Measurements from ENCODE around the gene HNRNPCL1. TPM values are rescaled to one million over a fixed set of nuclear protein-coding genes. Genes with fewer than 3 reads are reported as not detected.
"Not testable (repeated sequence)": the region's sequence is repeated elsewhere in the genome, so short reads cannot be mapped to it uniquely, and the experiment has no call there.

Gene HNRNPCL1
- not detected for polyA plus RNA-seq

GRCh38 chr1:12848620-12849019 lies at the start of gene HNRNPCL1:
Gene HNRNPCL1 (minus strand): TSS chr1:12848720. CDS start chr1:12848289, 431 bp downstream.
- not testable (repeated sequence) for H3K4me1 Mint-ChIP-seq, H3K4me3 Mint-ChIP-seq, H3K36me3 Mint-ChIP-seq

GRCh38 chr1:12898170-12898569 lies 49.6 kb upstream of the HNRNPCL1 start, which contains the start of gene PRAMEF10:
Gene PRAMEF10 (minus strand): TSS chr1:12898270. CDS start chr1:12895847, 2,423 bp downstream.
- not testable (repeated sequence) for H3K36me3 Mint-ChIP-seq, H3K9me3 Mint-ChIP-seq, H3K27ac Mint-ChIP-seq, H3K27me3 Mint-ChIP-seq, H3K4me3 Mint-ChIP-seq, H3K4me1 Mint-ChIP-seq

More at GRCh38 chr1:12848620-12849019, at the start of gene HNRNPCL1:
- not testable (repeated sequence) for H3K9me3 Mint-ChIP-seq, H3K27ac Mint-ChIP-seq, H3K27me3 Mint-ChIP-seq

DNA sequence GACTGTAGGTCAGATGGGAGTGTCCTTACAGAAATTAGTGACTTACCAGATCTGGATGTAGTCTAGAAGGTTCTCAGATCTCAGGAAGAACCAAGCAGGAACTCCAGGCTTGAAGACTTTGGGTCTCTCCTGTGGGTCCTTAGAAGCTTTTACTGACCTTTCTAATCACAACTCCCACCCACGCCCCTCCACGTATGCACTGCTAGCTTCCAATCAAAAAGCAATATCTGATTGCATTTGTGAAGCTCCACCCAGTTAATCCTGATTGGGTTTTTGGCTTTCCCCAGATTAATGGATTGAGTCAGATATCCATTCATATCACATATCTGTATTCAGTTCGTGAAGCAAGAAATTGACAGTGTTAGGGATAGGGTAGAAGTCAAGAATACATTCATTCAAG lies 37.6 kb upstream of the HNRNPCL1 start, which contains the start of gene PRAMEF4:
Gene PRAMEF4, minus strand, starts transcription at position 101 of the 400 bp plus-strand sequence. CDS start 2,807 bp downstream, outside the sequence.
- H3K4me3 Mint-ChIP-seq, H3K36me3 Mint-ChIP-seq: not testable (repeated sequence)

GRCh38 chr1:12878453-12878852 lies 29.9 kb upstream of the HNRNPCL1 start:
- H3K36me3 Mint-ChIP-seq, H3K27ac Mint-ChIP-seq, H3K4me3 Mint-ChIP-seq, H3K4me1 Mint-ChIP-seq, H3K9me3 Mint-ChIP-seq, H3K27me3 Mint-ChIP-seq: not testable (repeated sequence)

More for the DNA sequence above, 37.6 kb upstream of the HNRNPCL1 start, which contains the start of gene PRAMEF4:
- not testable (repeated sequence) for H3K27ac Mint-ChIP-seq, H3K4me1 Mint-ChIP-seq, H3K9me3 Mint-ChIP-seq, H3K27me3 Mint-ChIP-seq

DNA sequence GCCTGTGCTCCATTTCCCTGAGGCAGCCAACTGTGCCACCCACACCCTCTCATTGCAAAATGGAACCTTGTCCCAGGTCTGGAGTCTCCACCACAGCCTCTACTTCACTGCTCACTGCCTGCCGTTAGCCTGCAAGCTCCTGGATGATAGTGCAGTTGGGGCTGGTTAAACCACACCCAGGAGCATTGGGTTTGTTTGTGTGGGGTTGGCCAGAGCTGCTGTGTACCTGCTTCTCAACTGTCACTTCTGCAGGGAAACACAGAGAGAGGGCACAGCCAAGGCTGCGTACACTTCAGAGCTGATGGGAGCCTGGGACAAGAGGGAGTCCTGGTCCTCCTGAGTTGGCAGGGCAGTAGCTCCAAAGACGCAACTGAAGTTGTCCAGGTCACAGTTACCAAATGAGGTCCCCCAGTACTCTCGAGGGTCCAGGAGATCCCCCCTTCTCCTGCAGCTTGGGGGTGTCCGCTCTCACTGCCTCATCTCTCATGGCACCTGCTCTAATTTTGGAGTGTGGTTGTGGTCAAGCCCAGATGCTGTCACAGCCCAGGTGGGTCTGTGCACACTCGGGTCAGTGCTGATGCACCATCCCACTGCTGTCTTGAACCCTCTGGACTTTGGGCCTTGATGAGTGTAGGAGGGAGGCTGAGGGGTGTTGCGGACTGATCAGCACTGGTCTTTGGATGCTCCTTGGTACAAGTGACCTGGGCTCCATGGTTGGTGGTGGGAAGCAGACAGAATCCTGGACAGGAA lies 14.8 kb upstream of the HNRNPCL1 start:
- H3K36me3 Mint-ChIP-seq, H3K9me3 Mint-ChIP-seq, H3K4me3 Mint-ChIP-seq, H3K4me1 Mint-ChIP-seq, H3K27ac Mint-ChIP-seq, H3K27me3 Mint-ChIP-seq: not testable (repeated sequence)

DNA sequence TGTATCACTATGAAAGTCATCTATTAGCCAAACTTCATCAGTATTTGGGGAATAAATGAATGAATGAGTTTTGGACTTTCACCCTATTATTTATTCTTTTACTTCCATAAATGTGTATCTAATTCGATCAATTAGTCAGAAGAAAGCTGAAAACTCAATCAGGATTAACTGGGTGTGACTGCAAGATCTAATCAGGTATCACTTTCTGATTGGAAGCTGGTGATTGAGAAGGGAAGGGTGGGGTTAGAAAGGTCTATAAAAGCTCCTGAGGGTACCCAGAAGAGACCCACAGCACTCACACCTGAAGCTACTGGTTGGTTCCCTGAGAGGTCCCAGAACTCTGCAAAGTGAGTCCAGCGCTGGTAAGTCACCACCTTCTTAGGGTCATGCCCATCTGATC lies 8.3 kb upstream of the HNRNPCL1 start, which contains the start of gene PRAMEF2:
Gene PRAMEF2, plus strand, starts transcription at position 301 of the 400 bp plus-strand sequence. CDS start 1,924 bp downstream, outside the sequence.
- H3K36me3 Mint-ChIP-seq, H3K4me3 Mint-ChIP-seq, H3K27me3 Mint-ChIP-seq, H3K27ac Mint-ChIP-seq, H3K9me3 Mint-ChIP-seq, H3K4me1 Mint-ChIP-seq: not testable (repeated sequence)

DNA sequence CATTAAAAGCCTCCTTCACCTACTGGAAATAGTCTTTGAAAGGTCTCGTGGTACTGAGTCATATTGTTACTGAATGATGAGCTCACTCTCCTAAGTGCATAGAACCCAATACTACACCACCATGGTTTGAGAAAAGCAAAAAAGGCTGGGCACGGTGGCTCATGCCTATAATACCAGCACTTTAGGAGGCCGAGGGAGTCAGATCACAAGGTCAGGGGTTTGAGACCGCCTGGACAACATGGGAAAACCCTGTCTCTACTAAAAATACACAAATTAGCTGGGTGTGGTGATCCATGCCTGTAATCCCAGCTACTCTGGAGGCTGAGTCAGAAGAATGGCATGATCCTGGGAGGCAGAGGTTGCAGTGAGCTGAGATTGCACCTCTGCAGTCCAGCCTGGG lies 3.3 kb upstream of the HNRNPCL1 start:
- H3K4me1 Mint-ChIP-seq, result no peaks in the 10 kb centered on the region
- peaks cover 1% of the 10 kb centered on the region for H3K36me3 Mint-ChIP-seq
- no peak overlapping the region for H3K27ac Mint-ChIP-seq
- no peak overlapping the region for H3K4me3 Mint-ChIP-seq
- H3K27me3 Mint-ChIP-seq, result no peaks in the 10 kb centered on the region
- H3K9me3 Mint-ChIP-seq, result no peaks in the 10 kb centered on the region

GRCh38 chr1:12833251-12833650 lies 15.3 kb downstream of the HNRNPCL1 start:
- H3K27ac Mint-ChIP-seq, H3K36me3 Mint-ChIP-seq, H3K27me3 Mint-ChIP-seq, H3K4me1 Mint-ChIP-seq, H3K9me3 Mint-ChIP-seq, H3K4me3 Mint-ChIP-seq: not testable (repeated sequence)

DNA sequence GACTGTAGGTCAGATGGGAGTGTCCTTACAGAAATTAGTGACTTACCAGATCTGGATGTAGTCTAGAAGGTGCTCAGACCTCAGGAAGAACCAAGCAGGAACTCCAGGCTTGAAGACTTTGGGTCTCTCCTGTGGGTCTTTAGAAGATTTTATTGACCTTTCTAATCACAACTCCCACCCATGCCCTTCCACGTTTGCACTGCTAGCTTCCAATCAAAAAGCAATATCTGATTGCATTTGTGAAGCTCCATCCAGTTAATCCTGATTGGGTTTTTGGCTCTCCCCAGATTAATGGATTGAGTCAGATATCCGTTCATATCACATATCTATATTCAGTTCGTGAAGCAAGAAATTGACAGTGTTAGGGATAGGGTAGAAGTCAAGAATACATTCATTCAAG lies 17.2 kb downstream of the HNRNPCL1 start, which contains the start of gene PRAMEF11:
Gene PRAMEF11, minus strand, starts transcription at position 101 of the 400 bp plus-strand sequence. CDS start 2,621 bp downstream, outside the sequence.
- not testable (repeated sequence) for H3K27ac Mint-ChIP-seq, H3K9me3 Mint-ChIP-seq, H3K4me3 Mint-ChIP-seq, H3K4me1 Mint-ChIP-seq, H3K36me3 Mint-ChIP-seq, H3K27me3 Mint-ChIP-seq

- H3K4me3 Mint-ChIP-seq, H3K4me1 Mint-ChIP-seq, H3K27ac Mint-ChIP-seq, H3K9me3 Mint-ChIP-seq, H3K36me3 Mint-ChIP-seq, H3K27me3 Mint-ChIP-seq: not testable (repeated sequence)
These were observed 29.5 kb downstream of the HNRNPCL1 start for GRCh38 chr1:12819061-12819460.

DNA sequence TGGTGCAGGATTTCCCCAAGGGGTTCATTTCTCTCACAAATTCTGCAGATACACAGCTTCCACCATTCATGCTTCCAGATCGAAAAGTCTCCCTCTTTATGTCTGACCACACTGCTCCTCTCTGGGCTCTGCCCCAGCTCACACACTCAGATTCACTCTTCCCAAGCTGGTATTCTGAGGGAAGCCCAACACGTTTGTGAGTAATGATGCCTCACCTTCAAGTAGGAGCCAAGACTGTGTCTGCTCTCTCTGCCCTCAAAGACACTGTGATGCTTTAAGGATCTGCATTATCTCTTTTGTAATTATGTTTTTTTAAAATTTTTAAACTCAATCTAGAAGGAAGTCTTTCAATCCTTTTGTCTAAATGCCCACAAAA lies 37.1 kb downstream of the HNRNPCL1 start:
- peaks cover under 1 to 7% (median 4%) of the 10 kb centered on the region in 3 donors for H3K9me3 Mint-ChIP-seq
- no peak overlapping the region for H3K4me3 Mint-ChIP-seq
- peaks cover 7% of the 10 kb centered on the region for H3K27me3 Mint-ChIP-seq

GRCh38 chr1:12810691-12811408 lies 37.7 kb downstream of the HNRNPCL1 start:
- Mint-ChIP-seq H3K27ac (no peak overlapping the region), H3K4me3 (no peak overlapping the region), H3K27me3 (peaks cover 8% of the 10 kb centered on the region), H3K9me3 (peaks cover 2 to 7% (median 4%) of the 10 kb centered on the region in 3 donors), H3K36me3 (no peaks in the 10 kb centered on the region), H3K4me1 (peaks cover 0 to 4% (median 0%) of the 10 kb centered on the region in 3 donors)

More for the DNA sequence above, 37.1 kb downstream of the HNRNPCL1 start:
- H3K27ac Mint-ChIP-seq, result no peak overlapping the region
- H3K36me3 Mint-ChIP-seq, result no peaks in the 10 kb centered on the region
- H3K4me1 Mint-ChIP-seq, result peaks cover 0 to 4% (median 0%) of the 10 kb centered on the region in 3 donors

DNA sequence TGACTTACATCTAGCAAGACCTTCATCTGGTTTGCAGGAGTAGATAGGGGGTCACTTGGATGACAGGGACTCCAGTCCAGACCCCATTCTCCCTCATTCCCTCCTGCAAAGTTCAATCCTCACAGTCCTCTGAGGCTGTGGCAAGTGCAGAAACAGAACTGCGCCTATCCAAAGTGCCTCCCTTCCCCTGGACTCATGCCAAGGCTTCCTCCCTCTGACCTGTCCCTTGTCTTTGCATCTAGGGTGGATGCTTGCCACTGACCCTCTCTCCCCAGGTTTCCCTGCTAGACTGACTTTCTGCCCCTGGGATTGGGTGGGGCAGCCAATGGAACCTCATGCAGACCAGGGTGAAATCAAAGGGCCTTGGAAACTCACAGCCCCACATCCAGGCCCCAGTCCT lies 38.6 kb downstream of the HNRNPCL1 start:
- Mint-ChIP-seq H3K36me3 (no peaks in the 10 kb centered on the region), H3K4me1 (peaks cover 0 to 4% (median 0%) of the 10 kb centered on the region in 3 donors), H3K27me3 (peaks cover 11% of the 10 kb centered on the region), H3K27ac (no peak overlapping the region), H3K4me3 (no peak overlapping the region), H3K9me3 (peaks cover 5 to 10% (median 7%) of the 10 kb centered on the region in 3 donors)

GRCh38 chr1:12799730-12800129 lies 48.8 kb downstream of the HNRNPCL1 start:
- Mint-ChIP-seq H3K4me3 (no peak overlapping the region), H3K27ac (no peak overlapping the region), H3K27me3 (peaks cover 4% of the 10 kb centered on the region), H3K4me1 (peaks cover 0 to 3% (median 0%) of the 10 kb centered on the region in 3 donors), H3K36me3 (no peaks in the 10 kb centered on the region), H3K9me3 (peaks cover 0 to 5% (median 1%) of the 10 kb centered on the region in 3 donors)

- Mint-ChIP-seq H3K9me3 (no peaks in the 10 kb centered on the region), H3K36me3 (no peaks in the 10 kb centered on the region), H3K4me3 (no peak overlapping the region), H3K27me3 (peaks cover 4% of the 10 kb centered on the region), H3K27ac (no peak overlapping the region), H3K4me1 (peaks cover 0 to 3% (median 0%) of the 10 kb centered on the region in 3 donors)
These were observed 49.6 kb downstream of the HNRNPCL1 start for GRCh38 chr1:12798911-12799310.

Data from IgD-negative memory B cell (primary cell).